Thoracic aorta (tissue), 2 donors: ENCODE data around the gene SOX2. TPM values are rescaled to one million over a fixed set of nuclear protein-coding genes. Genes with fewer than 3 reads are reported as not detected.

Source experiments
- ATAC-seq: fragments of 150-250 bp; one replicate; pipeline ENCODE4 v1.8.0; 2017; ENCODE audit warnings: low read depth; ENCODE audit not compliant: insufficient number of reproducible peaks, low FRiP score
- DNase-seq: peaks from one replicate; pipeline ENCODE4 v3.0.0-alpha.2; 2020; ENCODE audit warnings: low spot score
- H3K27ac ChIP-seq, 2 donors: fragments of 200-600 bp; sonication (generic); 1 replicate in 1 of 2; 2 replicates in 1 of 2; pipeline ENCODE4 v1.5.1; 2016; ENCODE audit warnings: mild to moderate bottlenecking in 2 of 2, moderate library complexity in 2 of 2
- H3K27me3 ChIP-seq: fragments of 200-600 bp; sonication (generic); replicated peaks from 2 replicates; pipeline ENCODE4 v1.6.0; 2016; ENCODE audit warnings: mild to moderate bottlenecking; ENCODE audit not compliant: insufficient read depth
- H3K36me3 ChIP-seq: fragments of 200-600 bp; sonication (generic); one replicate; pipeline ENCODE4 v1.5.1; 2016
- H3K4me1 ChIP-seq, 2 donors: fragments of 200-600 bp; sonication (generic); 1 replicate in 1 of 2; 2 replicates in 1 of 2; pipeline versions ENCODE4 v1.5.1 to v1.6.0; 2016; ENCODE audit warnings: low read depth in 2 of 2, mild to moderate bottlenecking in 1 of 2; ENCODE audit not compliant: control insufficient read depth in 1 of 2
- H3K4me3 ChIP-seq: fragments of 200-600 bp; sonication (generic); 2 replicates; pipeline ENCODE4 v1.5.1; 2016; ENCODE audit warnings: mild to moderate bottlenecking
- H3K9me3 ChIP-seq: fragments of 200-600 bp; sonication (generic); 2 replicates; pipeline ENCODE4 v1.5.1; 2016
- total RNA-seq, 2 donors: library from RNA; depleted of rRNA; stranded (reverse); fragments of >200 nt; gene quantifications; one replicate each; pipeline versions ENCODE4 v1.1.0 to v1.2.3, GENCODE V29; 2016
- TF ChIP-seq, protein P1 (sequence below): fragments of 200-600 bp; sonication (generic); IDR thresholded peaks from one replicate; pipeline ENCODE4 v1.5.1; 2019; ENCODE audit warnings: antibody characterized with exemption

Gene SOX2
- total RNA-seq, 2 donors from 2014 or later, result 0.35 TPM; not detected in 1

DNA sequence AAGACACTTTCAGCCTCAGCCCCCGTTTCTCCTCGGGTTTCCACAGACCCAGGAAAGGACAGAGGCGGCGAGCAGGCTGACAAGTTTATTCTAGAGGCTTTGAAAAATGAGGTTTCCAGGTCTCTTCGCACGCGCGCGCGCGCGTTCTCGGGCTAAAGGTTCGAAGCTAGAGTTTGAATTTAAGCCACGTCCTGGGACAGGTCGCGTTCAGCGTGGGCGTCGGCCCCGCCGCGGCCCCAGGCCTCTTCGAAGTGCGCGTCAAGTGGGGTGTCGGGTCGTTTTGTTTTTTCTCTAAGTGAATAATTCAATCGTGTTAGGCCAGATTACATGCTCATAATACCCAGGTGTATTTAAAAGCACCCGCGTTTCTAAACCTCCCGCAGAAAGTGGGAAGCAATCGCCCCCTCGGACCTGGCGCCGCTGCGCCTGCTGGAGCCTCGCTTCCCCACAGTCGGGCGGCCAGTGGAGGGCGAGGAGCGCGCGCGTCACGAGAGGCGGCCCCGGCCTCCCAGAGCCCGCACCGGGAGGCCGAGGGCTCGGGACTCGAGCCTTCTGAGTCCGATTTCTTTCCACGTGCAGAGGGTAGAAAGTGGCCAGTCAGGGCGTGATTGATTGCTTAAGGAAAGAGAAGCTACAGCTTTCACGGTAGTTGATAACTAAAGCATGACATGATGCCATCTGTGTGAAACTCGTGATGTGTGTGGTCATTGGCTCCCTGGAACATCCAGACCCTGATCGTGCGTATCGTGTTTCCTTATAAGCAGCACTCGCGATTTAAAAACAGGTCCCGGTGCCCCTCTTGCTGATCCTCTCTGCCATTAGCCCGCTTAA is 15.8 kb upstream of the SOX2 start:
- H3K9me3 ChIP-seq, result no peaks in the 10 kb centered on the region
- H3K4me1 ChIP-seq, result peaks cover 0 to 19% of the 10 kb centered on the region in 2 donors
- ATAC-seq (no peak), DNase-seq (no peak)
- peaks cover 29% of the 10 kb centered on the region for H3K27me3 ChIP-seq
- no peaks in the 10 kb centered on the region for H3K36me3 ChIP-seq
- TF ChIP-seq, protein P1, sequence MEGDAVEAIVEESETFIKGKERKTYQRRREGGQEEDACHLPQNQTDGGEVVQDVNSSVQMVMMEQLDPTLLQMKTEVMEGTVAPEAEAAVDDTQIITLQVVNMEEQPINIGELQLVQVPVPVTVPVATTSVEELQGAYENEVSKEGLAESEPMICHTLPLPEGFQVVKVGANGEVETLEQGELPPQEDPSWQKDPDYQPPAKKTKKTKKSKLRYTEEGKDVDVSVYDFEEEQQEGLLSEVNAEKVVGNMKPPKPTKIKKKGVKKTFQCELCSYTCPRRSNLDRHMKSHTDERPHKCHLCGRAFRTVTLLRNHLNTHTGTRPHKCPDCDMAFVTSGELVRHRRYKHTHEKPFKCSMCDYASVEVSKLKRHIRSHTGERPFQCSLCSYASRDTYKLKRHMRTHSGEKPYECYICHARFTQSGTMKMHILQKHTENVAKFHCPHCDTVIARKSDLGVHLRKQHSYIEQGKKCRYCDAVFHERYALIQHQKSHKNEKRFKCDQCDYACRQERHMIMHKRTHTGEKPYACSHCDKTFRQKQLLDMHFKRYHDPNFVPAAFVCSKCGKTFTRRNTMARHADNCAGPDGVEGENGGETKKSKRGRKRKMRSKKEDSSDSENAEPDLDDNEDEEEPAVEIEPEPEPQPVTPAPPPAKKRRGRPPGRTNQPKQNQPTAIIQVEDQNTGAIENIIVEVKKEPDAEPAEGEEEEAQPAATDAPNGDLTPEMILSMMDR, result no peak
- H3K27ac ChIP-seq, result no peak overlapping the region
- peak overlapping the region; percentile 70 for H3K4me3 ChIP-seq

DNA sequence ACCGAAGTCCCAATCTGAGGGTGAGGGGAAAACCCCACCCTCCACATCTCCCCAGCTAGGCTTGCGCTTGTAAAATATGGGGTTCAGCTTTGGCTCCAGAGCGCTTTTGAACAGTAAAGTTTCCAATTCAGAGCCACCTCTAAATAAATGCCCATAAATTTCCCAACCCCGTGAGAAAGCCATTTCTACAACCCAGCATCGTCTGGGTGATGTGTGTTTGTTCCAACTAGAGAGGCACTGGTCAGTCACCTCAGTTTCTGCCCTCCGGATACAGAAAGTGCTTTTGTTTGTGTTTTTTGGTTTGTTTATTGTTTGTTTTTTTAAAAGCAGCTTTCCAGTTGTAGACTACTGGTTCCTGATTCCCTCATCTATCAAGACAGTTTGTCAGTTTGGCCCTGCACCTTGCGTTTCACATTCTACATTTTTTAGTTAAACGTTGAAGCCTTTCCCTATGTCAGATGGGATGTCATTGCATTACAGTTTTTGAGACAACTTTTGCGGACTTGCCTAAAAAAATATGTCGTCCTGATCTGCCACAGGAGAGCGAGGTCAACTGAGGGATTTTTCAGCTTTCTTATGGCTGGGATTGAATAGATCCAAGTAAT is 15.0 kb upstream of the SOX2 start:
- H3K27ac ChIP-seq, result no peak overlapping the region
- peak overlapping the region; percentile 70 for H3K4me3 ChIP-seq
- peaks cover 33% of the 10 kb centered on the region for H3K27me3 ChIP-seq
- H3K36me3 ChIP-seq, result no peaks in the 10 kb centered on the region
- no peak for ATAC-seq
- TF ChIP-seq, protein P1, result no peak
- no peak for DNase-seq
- H3K9me3 ChIP-seq, result no peaks in the 10 kb centered on the region
- H3K4me1 ChIP-seq, result peaks cover 0 to 19% of the 10 kb centered on the region in 2 donors

DNA sequence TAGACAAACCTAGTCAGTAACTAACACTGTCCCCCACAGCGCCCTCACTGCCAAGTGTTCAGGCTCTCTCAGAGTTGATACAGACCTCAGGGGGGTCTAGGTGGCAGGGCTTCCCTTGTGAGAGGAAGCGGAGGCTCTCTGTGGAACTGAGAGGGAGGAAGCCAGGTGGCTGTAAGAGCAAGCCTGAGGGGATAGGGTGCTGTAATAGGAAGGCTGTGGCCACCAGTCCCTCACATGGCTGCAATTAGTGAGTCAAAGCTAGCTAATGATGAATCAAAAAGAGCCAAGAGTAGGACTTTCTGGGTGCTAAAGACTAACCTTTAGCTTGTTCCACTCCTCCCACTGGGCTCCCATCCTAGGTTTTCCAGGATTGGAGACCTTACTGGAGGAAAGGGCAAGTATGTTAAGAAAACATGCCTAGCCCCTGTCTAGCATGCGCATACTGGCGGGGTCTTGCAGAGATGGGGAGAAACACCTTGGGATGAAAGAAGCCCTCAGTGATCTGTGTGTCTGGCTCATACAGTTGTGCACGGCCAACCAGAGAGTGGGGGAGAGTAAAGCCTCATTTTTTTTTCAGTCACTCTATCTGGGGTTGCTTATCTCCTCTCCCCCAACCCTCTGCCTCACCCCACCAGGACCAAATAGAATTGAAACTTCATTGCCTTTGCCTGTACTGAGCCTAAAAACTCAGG is 13.3 kb upstream of the SOX2 start:
- TF ChIP-seq, protein P1, result no peak
- no peak for ATAC-seq
- no peak overlapping the region for H3K4me3 ChIP-seq
- no peaks in the 10 kb centered on the region for H3K9me3 ChIP-seq
- no peaks in the 10 kb centered on the region for H3K36me3 ChIP-seq
- no peak for DNase-seq
- H3K27ac ChIP-seq, result no peak overlapping the region
- peaks cover 0 to 19% of the 10 kb centered on the region in 2 donors for H3K4me1 ChIP-seq
- peaks cover 48% of the 10 kb centered on the region for H3K27me3 ChIP-seq

DNA sequence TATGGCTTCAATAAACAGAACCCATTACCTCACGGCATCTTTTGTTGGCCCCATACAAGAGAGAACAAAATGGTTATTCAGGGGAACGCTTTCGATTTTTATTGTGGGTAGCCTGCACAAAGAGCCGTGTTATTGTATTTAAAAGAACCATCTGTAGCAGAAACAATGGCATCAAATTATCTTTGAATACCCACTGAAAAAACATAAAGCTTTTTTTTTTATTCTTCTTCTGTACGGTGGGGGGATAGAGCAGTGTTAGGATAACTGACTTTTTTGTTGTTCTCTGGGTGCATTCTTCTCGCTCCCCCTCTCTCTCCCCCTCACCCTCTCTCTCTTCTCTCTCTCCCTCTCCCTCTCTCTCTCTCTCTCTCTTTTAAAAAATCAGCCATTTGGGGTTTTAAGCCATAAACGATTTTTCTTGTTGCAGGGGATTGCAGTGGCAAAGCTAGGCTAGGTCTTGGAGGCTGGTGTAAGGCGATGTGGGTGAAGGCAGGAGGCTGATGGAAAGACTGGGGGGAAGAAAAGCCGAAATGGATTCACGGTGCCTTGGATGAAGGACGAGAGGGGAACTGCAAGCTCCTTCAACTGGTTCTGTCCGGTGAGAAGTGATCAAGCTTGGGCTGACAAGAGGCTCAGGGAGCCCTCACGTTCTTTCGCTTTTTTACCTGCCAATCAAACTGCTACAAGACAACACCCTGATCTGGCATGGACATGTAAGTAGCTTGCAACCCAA is 12.4 kb upstream of the SOX2 start:
- H3K27me3 ChIP-seq, result peaks cover 57% of the 10 kb centered on the region
- no peak overlapping the region for H3K27ac ChIP-seq
- peaks cover 0 to 19% of the 10 kb centered on the region in 2 donors for H3K4me1 ChIP-seq
- no peak overlapping the region for H3K4me3 ChIP-seq
- ATAC-seq (no peak), DNase-seq (no peak)
- H3K9me3 ChIP-seq, result no peaks in the 10 kb centered on the region
- TF ChIP-seq, protein P1, result no peak
- H3K36me3 ChIP-seq, result no peaks in the 10 kb centered on the region
